Gastrocnemius medialis (tissue), 4 donors: ENCODE measurements around the gene CDNF.

Experiments
- POLR2A ChIP-seq, 2 donors: fragments of 450-650 bp; IDR thresholded peaks; one replicate each; pipeline ENCODE4 v1.6.1; 2017; ENCODE audit warnings: antibody characterized with exemption in 2 of 2, mild to moderate bottlenecking in 2 of 2, moderate library complexity in 2 of 2
- TF ChIP-seq, protein P1 (sequence below), 5 experiments: fragments of 450-650 bp in 3 of 5; fragments of 200-600 bp in 2 of 5; sonication (generic) in 2 of 5; IDR thresholded peaks in 4 of 5; conservative IDR thresholded peaks in 1 of 5; 1 replicate in 4 of 5; 2 replicates in 1 of 5; pipeline ENCODE4 v1.5.1; 2016 to 2019; ENCODE audit warnings: antibody characterized with exemption in 5 of 5, mild to moderate bottlenecking in 3 of 5, moderate library complexity in 3 of 5

DNA sequence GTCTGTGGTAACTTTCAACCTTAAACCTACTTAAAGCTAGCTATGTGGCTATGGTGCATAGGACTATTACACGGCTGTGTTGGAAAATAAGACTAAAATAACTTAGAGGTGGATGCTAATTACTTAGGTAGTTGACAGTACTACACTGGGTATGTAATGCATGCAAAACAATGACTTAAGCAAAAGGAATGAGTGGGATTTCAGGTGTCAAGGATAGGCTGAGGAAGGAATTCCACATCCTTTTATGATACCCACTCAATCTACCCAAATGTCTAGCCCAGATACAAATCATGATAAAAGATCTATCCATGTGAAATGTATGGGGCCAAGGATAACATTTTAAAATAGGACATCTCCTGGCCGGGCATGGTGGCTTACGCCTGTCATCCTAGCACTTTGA is 13.9 kb downstream of the CDNF start:
- TF ChIP-seq POLR2A (IDR thresholded peaks at IDR 0.05), result no peak
- TF ChIP-seq, protein P1, sequence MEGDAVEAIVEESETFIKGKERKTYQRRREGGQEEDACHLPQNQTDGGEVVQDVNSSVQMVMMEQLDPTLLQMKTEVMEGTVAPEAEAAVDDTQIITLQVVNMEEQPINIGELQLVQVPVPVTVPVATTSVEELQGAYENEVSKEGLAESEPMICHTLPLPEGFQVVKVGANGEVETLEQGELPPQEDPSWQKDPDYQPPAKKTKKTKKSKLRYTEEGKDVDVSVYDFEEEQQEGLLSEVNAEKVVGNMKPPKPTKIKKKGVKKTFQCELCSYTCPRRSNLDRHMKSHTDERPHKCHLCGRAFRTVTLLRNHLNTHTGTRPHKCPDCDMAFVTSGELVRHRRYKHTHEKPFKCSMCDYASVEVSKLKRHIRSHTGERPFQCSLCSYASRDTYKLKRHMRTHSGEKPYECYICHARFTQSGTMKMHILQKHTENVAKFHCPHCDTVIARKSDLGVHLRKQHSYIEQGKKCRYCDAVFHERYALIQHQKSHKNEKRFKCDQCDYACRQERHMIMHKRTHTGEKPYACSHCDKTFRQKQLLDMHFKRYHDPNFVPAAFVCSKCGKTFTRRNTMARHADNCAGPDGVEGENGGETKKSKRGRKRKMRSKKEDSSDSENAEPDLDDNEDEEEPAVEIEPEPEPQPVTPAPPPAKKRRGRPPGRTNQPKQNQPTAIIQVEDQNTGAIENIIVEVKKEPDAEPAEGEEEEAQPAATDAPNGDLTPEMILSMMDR (IDR thresholded peaks at IDR 0.05 in 4 of 5, conservative IDR thresholded peaks at IDR 0.05 in 1 of 5), result no peak
